HCT116 (cell line): ENCODE data around the gene ADRA1B.

Experiments used
- EGR1 ChIP-seq: IDR thresholded peaks from 2 replicates; pipeline ENCODE4 v1.6.1; 2012; ENCODE audit warnings: low read depth
- JUND ChIP-seq: IDR thresholded peaks from 2 replicates; pipeline ENCODE4 v1.6.1; 2012
- POLR2A ChIP-seq: IDR thresholded peaks from 2 replicates; pipeline ENCODE4 v1.7.0; 2011; ENCODE audit warnings: borderline replicate concordance; ENCODE audit not compliant: insufficient read depth, insufficient read length; ENCODE audit errors: extremely low read depth
- POLR2AphosphoS5 ChIP-seq: IDR thresholded peaks from 2 replicates; pipeline ENCODE4 v1.6.1; 2011; ENCODE audit warnings: mild to moderate bottlenecking, low read depth, low read length, moderate library complexity
- RAD21 ChIP-seq: IDR thresholded peaks from 2 replicates; pipeline ENCODE4 v1.6.1; 2012; ENCODE audit warnings: low read depth, mild to moderate bottlenecking
- TCF7L2 ChIP-seq: IDR thresholded peaks from 2 replicates; pipeline ENCODE4 v1.7.0; 2011; ENCODE audit warnings: borderline replicate concordance, inconsistent platforms; ENCODE audit not compliant: insufficient read depth, insufficient read length; ENCODE audit errors: extremely low read depth
- YY1 ChIP-seq: IDR thresholded peaks from 2 replicates; pipeline ENCODE4 v1.6.1; 2011; ENCODE audit warnings: low read length, low read depth, moderate library complexity, mild to moderate bottlenecking; ENCODE audit not compliant: insufficient replicate concordance; ENCODE audit errors: extremely low read depth
- TF ChIP-seq, protein P1 (sequence below), 3 experiments: fragments of 200-600 bp in 1 of 3; sonication (generic) in 1 of 3; IDR thresholded peaks in 2 of 3; conservative IDR thresholded peaks in 1 of 3; 2 replicates each; pipeline ENCODE4 v1.5.1; 2012 to 2017; ENCODE audit warnings: low read depth in 2 of 3, low read length in 2 of 3, antibody characterized with exemption in 1 of 3, borderline replicate concordance in 1 of 3, control low read depth in 1 of 3, mild to moderate bottlenecking in 1 of 3, mixed read lengths in 1 of 3, mixed run types in 1 of 3, moderate library complexity in 1 of 3; ENCODE audit not compliant: insufficient read depth in 1 of 3
- TF ChIP-seq, protein P2 (sequence below): IDR thresholded peaks from 2 replicates; pipeline ENCODE4 v1.6.1; 2012; ENCODE audit warnings: low read depth
- TF ChIP-seq, protein P3 (sequence below): IDR thresholded peaks from 2 replicates; pipeline ENCODE4 v1.6.1; 2012
- TF ChIP-seq, protein P4 (sequence below): IDR thresholded peaks from 2 replicates; pipeline ENCODE4 v1.6.1; 2011; ENCODE audit warnings: mild to moderate bottlenecking, low read length, moderate library complexity; ENCODE audit not compliant: insufficient replicate concordance; ENCODE audit errors: extremely low read depth

DNA sequence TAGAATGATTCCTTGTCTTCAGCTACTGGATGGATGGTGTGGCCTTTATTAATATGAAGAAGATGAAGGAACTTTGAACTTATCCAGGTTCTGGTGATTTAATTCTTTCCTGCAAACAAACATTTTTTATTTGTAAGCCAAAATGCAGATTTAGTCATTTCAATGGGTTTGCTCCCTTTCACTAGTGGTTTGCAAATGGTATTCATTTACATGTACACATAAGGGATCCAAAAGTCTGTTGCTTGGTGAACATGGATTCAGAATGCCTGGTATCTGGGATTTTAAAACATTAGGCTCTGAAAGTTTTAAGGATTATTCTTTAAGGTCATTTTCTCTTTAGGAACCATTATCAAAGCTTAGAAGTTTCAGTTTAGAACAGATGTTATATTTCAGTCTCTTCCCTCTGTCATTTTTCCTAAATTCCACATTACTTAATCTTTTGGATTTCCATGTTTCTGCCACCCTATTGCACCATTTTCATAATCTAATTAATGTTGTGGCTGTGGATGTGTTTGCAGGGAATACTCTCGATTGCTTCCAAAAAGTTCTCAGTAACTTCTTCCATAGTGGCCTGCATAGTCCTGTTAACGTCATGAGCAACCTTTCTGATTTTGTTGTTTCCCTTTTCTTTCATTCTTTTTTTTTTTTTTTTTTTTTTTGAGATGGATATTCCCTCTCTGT lies 102.8 kb downstream of the ADRA1B start:
- TF ChIP-seq, protein P1, sequence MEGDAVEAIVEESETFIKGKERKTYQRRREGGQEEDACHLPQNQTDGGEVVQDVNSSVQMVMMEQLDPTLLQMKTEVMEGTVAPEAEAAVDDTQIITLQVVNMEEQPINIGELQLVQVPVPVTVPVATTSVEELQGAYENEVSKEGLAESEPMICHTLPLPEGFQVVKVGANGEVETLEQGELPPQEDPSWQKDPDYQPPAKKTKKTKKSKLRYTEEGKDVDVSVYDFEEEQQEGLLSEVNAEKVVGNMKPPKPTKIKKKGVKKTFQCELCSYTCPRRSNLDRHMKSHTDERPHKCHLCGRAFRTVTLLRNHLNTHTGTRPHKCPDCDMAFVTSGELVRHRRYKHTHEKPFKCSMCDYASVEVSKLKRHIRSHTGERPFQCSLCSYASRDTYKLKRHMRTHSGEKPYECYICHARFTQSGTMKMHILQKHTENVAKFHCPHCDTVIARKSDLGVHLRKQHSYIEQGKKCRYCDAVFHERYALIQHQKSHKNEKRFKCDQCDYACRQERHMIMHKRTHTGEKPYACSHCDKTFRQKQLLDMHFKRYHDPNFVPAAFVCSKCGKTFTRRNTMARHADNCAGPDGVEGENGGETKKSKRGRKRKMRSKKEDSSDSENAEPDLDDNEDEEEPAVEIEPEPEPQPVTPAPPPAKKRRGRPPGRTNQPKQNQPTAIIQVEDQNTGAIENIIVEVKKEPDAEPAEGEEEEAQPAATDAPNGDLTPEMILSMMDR (IDR thresholded peaks at IDR 0.05 in 2 of 3, conservative IDR thresholded peaks at IDR 0.05 in 1 of 3; ENCODE audit: borderline replicate concordance in 1 of 3, insufficient read depth in 1 of 3, low read depth in 2 of 3, low read length in 2 of 3), result no peak
- no peak for TF ChIP-seq POLR2AphosphoS5
- no peak for TF ChIP-seq POLR2A
- TF ChIP-seq, protein P2, sequence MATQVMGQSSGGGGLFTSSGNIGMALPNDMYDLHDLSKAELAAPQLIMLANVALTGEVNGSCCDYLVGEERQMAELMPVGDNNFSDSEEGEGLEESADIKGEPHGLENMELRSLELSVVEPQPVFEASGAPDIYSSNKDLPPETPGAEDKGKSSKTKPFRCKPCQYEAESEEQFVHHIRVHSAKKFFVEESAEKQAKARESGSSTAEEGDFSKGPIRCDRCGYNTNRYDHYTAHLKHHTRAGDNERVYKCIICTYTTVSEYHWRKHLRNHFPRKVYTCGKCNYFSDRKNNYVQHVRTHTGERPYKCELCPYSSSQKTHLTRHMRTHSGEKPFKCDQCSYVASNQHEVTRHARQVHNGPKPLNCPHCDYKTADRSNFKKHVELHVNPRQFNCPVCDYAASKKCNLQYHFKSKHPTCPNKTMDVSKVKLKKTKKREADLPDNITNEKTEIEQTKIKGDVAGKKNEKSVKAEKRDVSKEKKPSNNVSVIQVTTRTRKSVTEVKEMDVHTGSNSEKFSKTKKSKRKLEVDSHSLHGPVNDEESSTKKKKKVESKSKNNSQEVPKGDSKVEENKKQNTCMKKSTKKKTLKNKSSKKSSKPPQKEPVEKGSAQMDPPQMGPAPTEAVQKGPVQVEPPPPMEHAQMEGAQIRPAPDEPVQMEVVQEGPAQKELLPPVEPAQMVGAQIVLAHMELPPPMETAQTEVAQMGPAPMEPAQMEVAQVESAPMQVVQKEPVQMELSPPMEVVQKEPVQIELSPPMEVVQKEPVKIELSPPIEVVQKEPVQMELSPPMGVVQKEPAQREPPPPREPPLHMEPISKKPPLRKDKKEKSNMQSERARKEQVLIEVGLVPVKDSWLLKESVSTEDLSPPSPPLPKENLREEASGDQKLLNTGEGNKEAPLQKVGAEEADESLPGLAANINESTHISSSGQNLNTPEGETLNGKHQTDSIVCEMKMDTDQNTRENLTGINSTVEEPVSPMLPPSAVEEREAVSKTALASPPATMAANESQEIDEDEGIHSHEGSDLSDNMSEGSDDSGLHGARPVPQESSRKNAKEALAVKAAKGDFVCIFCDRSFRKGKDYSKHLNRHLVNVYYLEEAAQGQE, result no peak
- TF ChIP-seq RAD21, result no peak
- TF ChIP-seq, protein P3, sequence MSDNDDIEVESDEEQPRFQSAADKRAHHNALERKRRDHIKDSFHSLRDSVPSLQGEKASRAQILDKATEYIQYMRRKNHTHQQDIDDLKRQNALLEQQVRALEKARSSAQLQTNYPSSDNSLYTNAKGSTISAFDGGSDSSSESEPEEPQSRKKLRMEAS, result no peak
- TF ChIP-seq YY1, result no peak
- TF ChIP-seq, protein P4, sequence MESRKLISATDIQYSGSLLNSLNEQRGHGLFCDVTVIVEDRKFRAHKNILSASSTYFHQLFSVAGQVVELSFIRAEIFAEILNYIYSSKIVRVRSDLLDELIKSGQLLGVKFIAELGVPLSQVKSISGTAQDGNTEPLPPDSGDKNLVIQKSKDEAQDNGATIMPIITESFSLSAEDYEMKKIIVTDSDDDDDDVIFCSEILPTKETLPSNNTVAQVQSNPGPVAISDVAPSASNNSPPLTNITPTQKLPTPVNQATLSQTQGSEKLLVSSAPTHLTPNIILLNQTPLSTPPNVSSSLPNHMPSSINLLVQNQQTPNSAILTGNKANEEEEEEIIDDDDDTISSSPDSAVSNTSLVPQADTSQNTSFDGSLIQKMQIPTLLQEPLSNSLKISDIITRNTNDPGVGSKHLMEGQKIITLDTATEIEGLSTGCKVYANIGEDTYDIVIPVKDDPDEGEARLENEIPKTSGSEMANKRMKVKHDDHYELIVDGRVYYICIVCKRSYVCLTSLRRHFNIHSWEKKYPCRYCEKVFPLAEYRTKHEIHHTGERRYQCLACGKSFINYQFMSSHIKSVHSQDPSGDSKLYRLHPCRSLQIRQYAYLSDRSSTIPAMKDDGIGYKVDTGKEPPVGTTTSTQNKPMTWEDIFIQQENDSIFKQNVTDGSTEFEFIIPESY, result no peak
- no peak for TF ChIP-seq JUND
- TF ChIP-seq EGR1, result no peak
- no peak for TF ChIP-seq TCF7L2
